Right lung (tissue), 5 donors: ENCODE results near the gene LTO1. TPM values are rescaled to one million over a fixed set of nuclear protein-coding genes. Genes with fewer than 3 reads are reported as not detected.

Experiments used
- polyA plus RNA-seq, 5 donors: library from polyadenylated mRNA; unstranded; fragments of 120-200 nt; gene quantifications; one replicate each; pipeline versions ENCODE4 v1.2.1 to v1.2.3, GENCODE V29; 2013; ENCODE audit warnings: inconsistent platforms in 1 of 5, low replicate concordance in 1 of 5; ENCODE audit not compliant: insufficient read length in 5 of 5, insufficient read depth in 1 of 5

Gene LTO1
- polyA plus RNA-seq, 5 donors, result 26.2 to 37.7 (median 27.0) TPM

Other genes with a start within 250 kb of the LTO1 start
- gene LINC01488, start 193.7 kb downstream of the LTO1 start, polyA plus RNA-seq, result under 1 TPM; 0.08 to 0.14 (median 0.13) TPM
- 100 to 1,000 TPM; 158 to 292 (median 224) TPM for gene CCND1, start 34.2 kb downstream of the LTO1 start, polyA plus RNA-seq
- gene FGF19, start 28.7 kb upstream of the LTO1 start, polyA plus RNA-seq, result under 1 TPM in 4 of 5 donors, not detected in 1; 0.06 to 0.24 (median 0.10) TPM
- under 1 TPM in 1 of 5 donors, not detected in 4; 0.31 TPM for gene FGF4, start 100.0 kb upstream of the LTO1 start, polyA plus RNA-seq
- gene FGF3, start 144.1 kb upstream of the LTO1 start, polyA plus RNA-seq, result not detected